ENCODE data around the gene SQOR. TPM values are rescaled to one million over a fixed set of nuclear protein-coding genes. Genes with fewer than 3 reads are reported as not detected.

The SQOR gene
- total RNA-seq, 2 donors from 2014 or later: 15.8 to 41.8 TPM

DNA sequence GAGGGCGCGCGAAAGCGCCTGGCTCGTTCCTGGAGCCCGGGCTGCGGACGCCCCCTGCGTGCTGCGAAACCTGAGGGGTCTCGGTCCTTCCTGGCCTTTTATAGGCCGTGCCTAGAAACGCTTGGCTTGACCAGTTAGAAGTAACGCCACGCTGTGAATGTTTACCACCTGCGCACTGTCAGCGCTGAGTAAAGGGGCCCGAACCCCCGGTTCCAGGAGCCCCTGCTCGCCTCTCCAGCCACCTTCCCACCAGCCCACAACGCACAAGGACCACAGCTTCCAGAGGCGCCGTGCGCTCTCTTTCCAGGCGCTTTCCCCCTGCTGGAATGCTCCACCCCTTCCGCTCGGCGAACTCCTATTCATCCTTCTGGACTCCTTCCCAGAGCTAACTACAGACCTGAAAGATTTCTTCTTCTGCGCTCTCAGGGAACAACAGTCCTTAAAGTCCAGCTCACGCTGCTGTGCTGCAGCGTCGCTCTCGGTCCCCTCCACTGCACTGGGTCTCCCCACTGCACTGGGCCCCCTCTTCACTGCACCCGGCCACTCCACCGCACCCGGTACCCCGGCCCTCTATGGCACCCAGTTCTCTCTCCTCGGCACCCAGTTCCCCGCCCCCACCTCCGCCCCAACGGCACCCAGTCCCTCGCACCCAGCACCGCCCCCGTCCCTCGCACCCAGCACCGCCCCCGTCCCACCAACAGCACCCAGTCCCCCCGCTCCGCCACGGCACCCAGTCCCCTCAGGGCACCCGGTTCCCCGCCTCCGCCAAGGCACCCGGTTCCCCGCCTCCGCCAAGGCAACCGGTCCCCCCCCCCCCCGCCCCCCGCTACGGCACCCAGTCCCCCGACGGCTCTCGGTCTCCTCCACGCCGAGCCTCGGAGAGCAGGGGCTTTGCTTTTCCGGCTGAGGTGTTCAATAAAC lies 69.8 kb downstream of the SQOR start:
- no peaks in the 10 kb centered on the region for H3K27me3 ChIP-seq
- intact Hi-C loops (cut with DNase I): no loop called here
- no peaks in the 10 kb centered on the region for H3K9me3 ChIP-seq
- TF ChIP-seq, protein P1, sequence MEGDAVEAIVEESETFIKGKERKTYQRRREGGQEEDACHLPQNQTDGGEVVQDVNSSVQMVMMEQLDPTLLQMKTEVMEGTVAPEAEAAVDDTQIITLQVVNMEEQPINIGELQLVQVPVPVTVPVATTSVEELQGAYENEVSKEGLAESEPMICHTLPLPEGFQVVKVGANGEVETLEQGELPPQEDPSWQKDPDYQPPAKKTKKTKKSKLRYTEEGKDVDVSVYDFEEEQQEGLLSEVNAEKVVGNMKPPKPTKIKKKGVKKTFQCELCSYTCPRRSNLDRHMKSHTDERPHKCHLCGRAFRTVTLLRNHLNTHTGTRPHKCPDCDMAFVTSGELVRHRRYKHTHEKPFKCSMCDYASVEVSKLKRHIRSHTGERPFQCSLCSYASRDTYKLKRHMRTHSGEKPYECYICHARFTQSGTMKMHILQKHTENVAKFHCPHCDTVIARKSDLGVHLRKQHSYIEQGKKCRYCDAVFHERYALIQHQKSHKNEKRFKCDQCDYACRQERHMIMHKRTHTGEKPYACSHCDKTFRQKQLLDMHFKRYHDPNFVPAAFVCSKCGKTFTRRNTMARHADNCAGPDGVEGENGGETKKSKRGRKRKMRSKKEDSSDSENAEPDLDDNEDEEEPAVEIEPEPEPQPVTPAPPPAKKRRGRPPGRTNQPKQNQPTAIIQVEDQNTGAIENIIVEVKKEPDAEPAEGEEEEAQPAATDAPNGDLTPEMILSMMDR (IDR thresholded peaks at IDR 0.05): no peak
- no peak for TF ChIP-seq POLR2A (IDR thresholded peaks at IDR 0.05)
- no peaks in the 10 kb centered on the region for H3K36me3 ChIP-seq (replicated peaks in 1 of 2; ENCODE audit: insufficient read depth in 1 of 2, low read depth in 2 of 2)
- ATAC-seq (peak; percentile 36), DNase-seq (peak in 2 of 4 donors; percentile 15 to 25)
- peaks cover 6% of the 10 kb centered on the region for H3K4me1 ChIP-seq
- H3K27ac ChIP-seq: no peak overlapping the region
- peak overlapping the region in 1 of 2 donors; percentile 2 for H3K4me3 ChIP-seq
- 10 to 13% methylated on average over 31 to 64 of the region's 67 CpGs for WGBS, 2 donors

DNA sequence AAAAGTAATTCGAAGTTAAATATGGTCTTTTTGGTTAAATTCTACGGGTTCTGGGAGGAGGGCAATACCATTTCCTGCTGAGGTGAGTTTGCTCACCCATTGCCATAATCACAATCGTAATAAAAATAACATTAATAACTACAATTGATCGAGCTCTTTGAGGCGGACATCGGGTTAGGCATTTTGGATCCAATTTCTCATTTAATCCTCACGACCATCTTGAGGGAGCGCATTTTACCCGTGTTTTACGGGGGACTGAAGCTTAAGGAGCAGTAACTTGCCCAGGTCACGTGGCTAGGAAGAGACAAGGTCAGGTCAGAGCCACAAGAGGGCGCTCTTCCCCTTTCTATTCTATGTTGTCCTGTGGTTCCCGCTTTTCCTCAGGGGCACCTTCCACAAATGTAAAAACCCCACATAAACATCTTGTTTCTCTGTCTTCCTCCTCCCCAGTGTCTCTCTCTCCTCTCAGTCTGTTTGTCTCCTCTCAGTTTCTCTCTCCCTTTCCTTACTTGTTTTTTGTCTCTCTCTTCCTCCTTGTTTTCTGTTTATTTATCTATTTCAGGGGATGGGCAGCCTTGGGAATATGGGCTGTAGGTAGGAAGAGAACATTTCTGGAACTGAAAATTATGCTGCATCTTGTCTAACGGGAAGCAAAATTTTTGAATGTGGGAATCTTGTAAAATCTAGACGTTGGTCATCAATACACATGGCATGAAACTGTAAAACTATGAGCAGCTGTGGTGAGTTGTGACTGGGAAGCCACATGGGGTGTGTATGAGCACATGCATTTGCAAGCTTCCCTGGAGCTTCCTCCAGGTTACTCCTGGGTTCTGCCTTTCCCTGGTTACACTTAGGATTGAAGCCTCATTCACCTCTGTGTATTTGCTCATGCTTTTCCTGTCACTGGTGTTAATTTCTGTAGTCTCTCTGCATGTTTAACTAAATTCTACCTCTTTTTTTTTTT lies 71.0 kb downstream of the SQOR start:
- intact Hi-C loops (cut with DNase I): no loop called here
- 2 to 3% methylated on average over 15 of the region's 15 CpGs for WGBS, 2 donors
- H3K4me3 ChIP-seq: peak overlapping the region in 1 of 2 donors; percentile 2
- DNase-seq (peak; percentile 80 to 87 (median 82)), ATAC-seq (peak; percentile 88)
- TF ChIP-seq POLR2A (IDR thresholded peaks at IDR 0.05): no peak
- TF ChIP-seq, protein P1 (IDR thresholded peaks at IDR 0.05): peak; percentile 81 to 91 (median 87)
- no peak overlapping the region for H3K27ac ChIP-seq
- peaks cover 6% of the 10 kb centered on the region for H3K4me1 ChIP-seq
- no peaks in the 10 kb centered on the region for H3K9me3 ChIP-seq
- H3K27me3 ChIP-seq: no peaks in the 10 kb centered on the region
- no peaks in the 10 kb centered on the region for H3K36me3 ChIP-seq (replicated peaks in 1 of 2; ENCODE audit: insufficient read depth in 1 of 2, low read depth in 2 of 2)

DNA sequence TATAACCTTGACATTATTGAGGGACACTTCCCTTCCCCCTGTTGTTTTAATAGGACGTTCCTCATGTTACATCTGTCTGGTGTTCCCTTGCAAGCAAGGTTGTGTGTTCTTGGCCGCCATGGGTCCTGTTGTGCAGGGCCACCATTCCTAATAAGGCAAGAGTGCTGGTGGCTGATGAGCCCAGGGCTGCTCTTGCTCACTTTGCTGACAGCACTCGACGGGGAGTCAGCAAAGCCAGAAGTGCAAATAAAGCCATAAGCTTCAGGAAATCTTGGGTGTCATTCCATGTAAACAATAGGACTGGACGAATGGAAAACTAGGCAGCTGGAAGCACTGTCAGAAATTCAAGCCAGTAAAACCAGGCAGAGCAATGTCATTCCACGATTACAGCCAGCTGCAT lies 75.8 kb downstream of the SQOR start:
- Histone ChIP-seq H3K4me1 (peaks cover 6% of the 10 kb centered on the region), H3K27ac (no peak overlapping the region), H3K9me3 (no peaks in the 10 kb centered on the region), H3K36me3 (replicated peaks in 1 of 2; ENCODE audit: insufficient read depth in 1 of 2, low read depth in 2 of 2) (no peaks in the 10 kb centered on the region), H3K27me3 (no peaks in the 10 kb centered on the region), H3K4me3 (no peak overlapping the region)
- 22 to 26% methylated on average over 6 of the region's 6 CpGs for WGBS, 2 donors
- intact Hi-C loops (cut with DNase I): no loop called here
- ATAC-seq: no peak
- TF ChIP-seq POLR2A (IDR thresholded peaks at IDR 0.05): no peak
- TF ChIP-seq, protein P1 (IDR thresholded peaks at IDR 0.05): no peak
- DNase-seq: no peak

DNA sequence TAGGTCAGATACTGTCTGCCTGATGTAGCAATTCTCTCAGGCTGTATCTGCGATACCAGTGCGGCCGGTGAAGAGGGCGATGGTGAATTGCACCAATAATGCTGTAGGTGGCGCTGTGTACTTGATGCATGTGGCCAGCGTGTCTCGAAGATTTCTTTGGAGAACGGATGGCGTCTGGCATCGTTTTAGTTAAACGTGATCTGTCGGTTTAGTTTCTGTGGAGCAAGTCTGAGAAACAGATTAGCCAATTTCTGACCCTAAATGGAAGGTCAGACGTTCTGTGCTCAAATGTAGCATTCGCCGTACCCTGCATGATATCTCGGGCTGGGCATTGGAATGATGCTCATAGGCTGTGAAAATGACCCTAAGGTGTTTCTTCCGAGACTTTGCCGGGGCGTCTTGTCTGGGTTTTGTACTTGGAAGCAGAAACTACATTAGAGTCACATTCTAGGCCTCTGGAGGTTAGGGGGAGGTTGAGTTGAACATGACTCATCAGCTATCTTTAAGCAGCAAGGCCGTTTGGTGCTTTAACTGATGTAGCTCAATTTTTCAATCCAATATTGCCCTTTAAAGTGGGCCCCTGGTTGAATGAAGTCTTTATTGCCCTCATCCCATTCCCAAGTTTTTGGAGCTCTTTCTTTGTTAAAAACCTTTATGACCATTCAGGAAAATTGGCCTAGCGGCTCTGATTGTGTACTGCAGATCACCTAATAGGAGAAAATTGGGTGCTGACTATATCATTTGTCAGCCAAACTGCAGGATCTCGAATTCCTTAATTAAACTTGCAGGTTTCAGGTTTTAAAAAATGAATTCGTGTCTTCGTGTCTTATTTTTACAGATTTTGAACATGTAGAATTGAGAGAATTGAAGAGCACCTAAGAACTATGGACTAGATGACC lies 80.0 kb downstream of the SQOR start:
- peak; percentile 27 for ATAC-seq

More for the DNA sequence above, 80.0 kb downstream of the SQOR start:
- 30 to 33% methylated on average over 24 of the region's 24 CpGs for WGBS, 2 donors
- Histone ChIP-seq H3K27me3 (no peaks in the 10 kb centered on the region), H3K9me3 (no peaks in the 10 kb centered on the region), H3K4me1 (peaks cover 6% of the 10 kb centered on the region), H3K36me3 (replicated peaks in 1 of 2; ENCODE audit: insufficient read depth in 1 of 2, low read depth in 2 of 2) (no peaks in the 10 kb centered on the region), H3K4me3 (no peak overlapping the region), H3K27ac (no peak overlapping the region)
- TF ChIP-seq POLR2A (IDR thresholded peaks at IDR 0.05): no peak
- TF ChIP-seq, protein P1 (IDR thresholded peaks at IDR 0.05): peak; percentile 31 to 71 (median 67)
- peak; percentile 58 to 73 (median 65) for DNase-seq
- intact Hi-C loops (cut with DNase I): no loop called here

All from body of pancreas (tissue), 4 donors.